ENCODE results near the gene NUDT19. TPM values are rescaled to one million over a fixed set of nuclear protein-coding genes. Genes with fewer than 3 reads are reported as not detected.
"Not testable (repeated sequence)": the region's sequence is repeated elsewhere in the genome, so short reads cannot be mapped to it uniquely, and the experiment has no call there.

The NUDT19 gene
- total and polyA plus RNA-seq, 12 donors = 9.1 to 27.7 (median 19.8) TPM

- Histone ChIP-seq H3K4me1 (peaks cover 2 to 43% (median 23%) of the 10 kb centered on the region in 9 donors), H3K27ac (peak overlapping the region; percentile 19 to 85 (median 42)), H3K36me3 (peaks cover 0 to 72% (median 20%) of the 10 kb centered on the region in 9 donors), H3K27me3 (no peaks in the 10 kb centered on the region), H3K4me3 (no peak overlapping the region), H3K9me3 (no peaks in the 10 kb centered on the region)
- DNase-seq (peak; percentile 56 to 71), ATAC-seq (peak; percentile 43 to 92 (median 78))
- WGBS, 2 donors = 56 to 67% methylated on average over 11 of the region's 11 CpGs
- TF ChIP-seq CTCF (IDR thresholded peaks at IDR 0.05) = no peak
- intact Hi-C loops (cut with DNase I) = no loop called here
These were observed 41.9 kb upstream of the NUDT19 start for GRCh38 chr19:32649751-32650150.

- Histone ChIP-seq H3K27me3 (no peaks in the 10 kb centered on the region), H3K9me3 (no peaks in the 10 kb centered on the region), H3K4me1 (peaks cover 2 to 43% (median 23%) of the 10 kb centered on the region in 9 donors), H3K27ac (peak overlapping the region in 4 of 10 donors; percentile 36 to 85 (median 72)), H3K36me3 (peaks cover 0 to 72% (median 20%) of the 10 kb centered on the region in 9 donors), H3K4me3 (no peak overlapping the region)
- WGBS, 2 donors = 89 to 96% methylated on average over 5 of the region's 5 CpGs
- DNase-seq (no peak), ATAC-seq (no peak)
- intact Hi-C loops (cut with DNase I) = no loop called here
- no peak for TF ChIP-seq CTCF (IDR thresholded peaks at IDR 0.05)
These were observed 41.0 kb upstream of the NUDT19 start for GRCh38 chr19:32650671-32651070.

GRCh38 chr19:32651729-32652140 is 39.9 kb upstream of the NUDT19 start:
- H3K9me3 ChIP-seq = no peaks in the 10 kb centered on the region
- no peak overlapping the region for H3K4me3 ChIP-seq
- no peaks in the 10 kb centered on the region for H3K27me3 ChIP-seq
- DNase-seq (peak; percentile 36 to 46), ATAC-seq (peak; percentile 65 to 87 (median 78))
- peaks cover 2 to 43% (median 23%) of the 10 kb centered on the region in 9 donors for H3K4me1 ChIP-seq
- H3K36me3 ChIP-seq = peaks cover 0 to 73% (median 17%) of the 10 kb centered on the region in 9 donors
- intact Hi-C loops (cut with DNase I) = no loop called here
- 44 to 59% methylated on average over 8 of the region's 8 CpGs for WGBS, 2 donors
- TF ChIP-seq CTCF (IDR thresholded peaks at IDR 0.05) = peak in 1 of 9 donors; percentile 24
- H3K27ac ChIP-seq = peak overlapping the region in 9 of 10 donors; percentile 0 to 76 (median 62)

- H3K4me3 ChIP-seq; H3K9me3 ChIP-seq; intact Hi-C loops (cut with DNase I); ATAC-seq; H3K27me3 ChIP-seq; DNase-seq: not testable (repeated sequence)
- peak overlapping the region; percentile 0 to 76 (median 59) for H3K27ac ChIP-seq
- 92% methylated on average over 13 of the region's 13 CpGs for WGBS, 2 donors
- H3K36me3 ChIP-seq = peaks cover 0 to 73% (median 13%) of the 10 kb centered on the region in 9 donors
- peaks cover 2 to 43% (median 23%) of the 10 kb centered on the region in 9 donors for H3K4me1 ChIP-seq
These were observed 39.3 kb upstream of the NUDT19 start for GRCh38 chr19:32652331-32652730.

GRCh38 chr19:32652894-32653598 is 38.6 kb upstream of the NUDT19 start:
- intact Hi-C loops (cut with DNase I) = no loop called here
- no peaks in the 10 kb centered on the region for H3K27me3 ChIP-seq
- peak; percentile 78 to 80 for DNase-seq
- peak; percentile 52 to 83 (median 64) for ATAC-seq
- H3K9me3 ChIP-seq = no peaks in the 10 kb centered on the region
- WGBS, 2 donors = 43 to 58% methylated on average over 12 of the region's 12 CpGs
- peaks cover 0 to 73% (median 8%) of the 10 kb centered on the region in 9 donors for H3K36me3 ChIP-seq
- peaks cover 2 to 43% (median 23%) of the 10 kb centered on the region in 9 donors for H3K4me1 ChIP-seq
- H3K27ac ChIP-seq = peak overlapping the region in 9 of 10 donors; percentile 8 to 76 (median 62)
- TF ChIP-seq CTCF (IDR thresholded peaks at IDR 0.05) = no peak
- no peak overlapping the region for H3K4me3 ChIP-seq

All from heart right ventricle (tissue), 16 donors.